Measurements from ENCODE around the gene TRPC4AP.

DNA sequence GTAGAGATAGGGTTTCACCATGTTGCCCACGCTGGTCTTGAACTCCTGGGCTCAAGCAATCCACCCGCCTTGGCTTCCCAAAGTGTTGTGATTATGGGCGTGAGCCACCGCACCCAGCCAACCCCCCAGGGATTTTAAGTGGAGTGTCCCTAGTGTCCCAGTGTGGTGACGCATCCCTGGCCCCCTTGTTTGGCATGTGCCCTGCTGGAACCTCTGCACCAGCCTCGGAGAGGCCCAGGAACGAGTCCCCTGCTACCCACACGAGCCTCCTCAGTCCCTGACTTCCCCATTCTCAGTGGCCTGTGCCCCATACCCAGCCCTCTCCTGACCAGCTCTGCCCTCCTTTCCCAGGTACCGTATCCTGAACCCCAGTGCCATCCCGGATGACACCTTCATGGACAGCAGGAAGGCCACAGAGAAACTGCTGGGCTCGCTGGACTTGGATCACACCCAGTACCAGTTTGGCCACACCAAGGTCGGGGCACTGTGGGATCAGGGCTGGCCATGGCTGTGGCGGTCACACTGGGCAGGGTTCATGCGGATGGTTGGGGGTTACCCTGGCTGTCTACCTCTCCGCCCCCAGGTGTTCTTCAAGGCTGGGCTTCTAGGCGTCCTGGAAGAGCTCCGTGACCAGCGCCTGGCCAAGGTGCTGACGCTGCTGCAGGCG, 99.7 kb downstream of the TRPC4AP start:
- TF ChIP-seq, protein P1, sequence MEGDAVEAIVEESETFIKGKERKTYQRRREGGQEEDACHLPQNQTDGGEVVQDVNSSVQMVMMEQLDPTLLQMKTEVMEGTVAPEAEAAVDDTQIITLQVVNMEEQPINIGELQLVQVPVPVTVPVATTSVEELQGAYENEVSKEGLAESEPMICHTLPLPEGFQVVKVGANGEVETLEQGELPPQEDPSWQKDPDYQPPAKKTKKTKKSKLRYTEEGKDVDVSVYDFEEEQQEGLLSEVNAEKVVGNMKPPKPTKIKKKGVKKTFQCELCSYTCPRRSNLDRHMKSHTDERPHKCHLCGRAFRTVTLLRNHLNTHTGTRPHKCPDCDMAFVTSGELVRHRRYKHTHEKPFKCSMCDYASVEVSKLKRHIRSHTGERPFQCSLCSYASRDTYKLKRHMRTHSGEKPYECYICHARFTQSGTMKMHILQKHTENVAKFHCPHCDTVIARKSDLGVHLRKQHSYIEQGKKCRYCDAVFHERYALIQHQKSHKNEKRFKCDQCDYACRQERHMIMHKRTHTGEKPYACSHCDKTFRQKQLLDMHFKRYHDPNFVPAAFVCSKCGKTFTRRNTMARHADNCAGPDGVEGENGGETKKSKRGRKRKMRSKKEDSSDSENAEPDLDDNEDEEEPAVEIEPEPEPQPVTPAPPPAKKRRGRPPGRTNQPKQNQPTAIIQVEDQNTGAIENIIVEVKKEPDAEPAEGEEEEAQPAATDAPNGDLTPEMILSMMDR (IDR thresholded peaks at IDR 0.05; ENCODE audit: control extremely low read depth in 1 of 3, insufficient read depth in 1 of 3, low read depth in 1 of 3, low read length in 3 of 3) = no peak
- TF ChIP-seq TEAD4 (IDR thresholded peaks at IDR 0.05; ENCODE audit: low read depth, low read length) (no peak), EP300 (IDR thresholded peaks at IDR 0.05; ENCODE audit: borderline replicate concordance in 1 of 2, low read depth in 2 of 2, low read length in 2 of 2) (no peak), CHD2 (IDR thresholded peaks at IDR 0.05; ENCODE audit: low read length) (no peak), JUND (IDR thresholded peaks at IDR 0.05; ENCODE audit: low read length) (no peak), GABPA (IDR thresholded peaks at IDR 0.05; ENCODE audit: borderline replicate concordance, insufficient read depth, low read length) (no peak), POLR2A (IDR thresholded peaks at IDR 0.05; ENCODE audit: control extremely low read depth in 1 of 2, low read depth in 2 of 2, low read length in 2 of 2) (no peak)
- TF ChIP-seq, protein P2, sequence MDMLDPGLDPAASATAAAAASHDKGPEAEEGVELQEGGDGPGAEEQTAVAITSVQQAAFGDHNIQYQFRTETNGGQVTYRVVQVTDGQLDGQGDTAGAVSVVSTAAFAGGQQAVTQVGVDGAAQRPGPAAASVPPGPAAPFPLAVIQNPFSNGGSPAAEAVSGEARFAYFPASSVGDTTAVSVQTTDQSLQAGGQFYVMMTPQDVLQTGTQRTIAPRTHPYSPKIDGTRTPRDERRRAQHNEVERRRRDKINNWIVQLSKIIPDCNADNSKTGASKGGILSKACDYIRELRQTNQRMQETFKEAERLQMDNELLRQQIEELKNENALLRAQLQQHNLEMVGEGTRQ (IDR thresholded peaks at IDR 0.05; ENCODE audit: low read length) = no peak
- TF ChIP-seq, protein P3, sequence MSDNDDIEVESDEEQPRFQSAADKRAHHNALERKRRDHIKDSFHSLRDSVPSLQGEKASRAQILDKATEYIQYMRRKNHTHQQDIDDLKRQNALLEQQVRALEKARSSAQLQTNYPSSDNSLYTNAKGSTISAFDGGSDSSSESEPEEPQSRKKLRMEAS (IDR thresholded peaks at IDR 0.05) = no peak

Measured in H1 (cell line).